Liver (tissue), 9 donors: Measurements from ENCODE around the gene SNRNP70. TPM values are rescaled to one million over a fixed set of nuclear protein-coding genes. Genes with fewer than 3 reads are reported as not detected.

Experiments
- DNase-seq: peaks from one replicate; pipeline ENCODE4 v3.0.0-alpha.2; 2017; ENCODE audit warnings: low spot score
- H3K27ac ChIP-seq, 2 donors: one replicate each; pipeline ENCODE4 v1.7.0; 2013; ENCODE audit warnings: inconsistent platforms in 2 of 2, low read length in 2 of 2, control low read depth in 1 of 2, low read depth in 1 of 2, mild to moderate bottlenecking in 1 of 2
- H3K27me3 ChIP-seq, 4 donors: one replicate each; pipeline versions ENCODE4 v1.6.1 to v1.7.0; 2013; ENCODE audit warnings: low read length in 3 of 4, inconsistent platforms in 1 of 4, mild to moderate bottlenecking in 1 of 4, moderate library complexity in 1 of 4; ENCODE audit not compliant: control insufficient read depth in 4 of 4, insufficient read depth in 4 of 4
- H3K36me3 ChIP-seq, 4 donors: one replicate each; pipeline versions ENCODE4 v1.6.1 to v1.7.0; 2013; ENCODE audit warnings: low read length in 3 of 4, mild to moderate bottlenecking in 3 of 4, low read depth in 1 of 4, moderate library complexity in 1 of 4; ENCODE audit not compliant: control insufficient read depth in 4 of 4, insufficient read depth in 3 of 4
- H3K4me1 ChIP-seq, 4 donors: one replicate each; pipeline versions ENCODE4 v1.6.1 to v1.7.0; 2013; ENCODE audit warnings: low read length in 3 of 4, mild to moderate bottlenecking in 3 of 4, moderate library complexity in 1 of 4; ENCODE audit not compliant: control insufficient read depth in 4 of 4, insufficient read depth in 4 of 4
- H3K4me3 ChIP-seq, 3 donors: one replicate each; pipeline versions ENCODE4 v1.6.1 to v1.7.0; 2013; ENCODE audit warnings: low read length in 3 of 3, control low read depth in 1 of 3, low read depth in 1 of 3, mild to moderate bottlenecking in 1 of 3
- H3K9ac ChIP-seq, 2 donors: one replicate each; pipeline ENCODE4 v1.7.0; 2013; ENCODE audit warnings: low read length in 2 of 2, mild to moderate bottlenecking in 2 of 2, moderate library complexity in 2 of 2, control low read depth in 1 of 2, low read depth in 1 of 2
- H3K9me3 ChIP-seq, 4 donors: one replicate each; pipeline versions ENCODE4 v1.6.1 to v1.7.0; 2013; ENCODE audit warnings: low read length in 3 of 4; ENCODE audit not compliant: control insufficient read depth in 4 of 4
- EGR1 ChIP-seq, 2 donors: IDR thresholded peaks; 2 replicates each; pipeline ENCODE4 v1.6.1; 2016 to 2018; ENCODE audit warnings: antibody characterized with exemption in 2 of 2, low read depth in 2 of 2
- FOXA1 ChIP-seq: IDR thresholded peaks from 2 replicates; pipeline ENCODE4 v1.6.1; 2016; ENCODE audit warnings: antibody characterized with exemption
- FOXA2 ChIP-seq: IDR thresholded peaks from 2 replicates; pipeline ENCODE4 v1.6.1; 2016; ENCODE audit warnings: antibody characterized with exemption
- GABPA ChIP-seq, 2 donors: IDR thresholded peaks in 1 of 2; conservative IDR thresholded peaks in 1 of 2; 2 replicates each; pipeline ENCODE4 v1.6.1; 2016; ENCODE audit warnings: antibody characterized with exemption in 2 of 2, mild to moderate bottlenecking in 1 of 2, moderate library complexity in 1 of 2
- HNF4A ChIP-seq, 2 donors: conservative IDR thresholded peaks; 2 replicates each; pipeline ENCODE4 v1.6.1; 2016; ENCODE audit warnings: antibody characterized with exemption in 2 of 2, mild to moderate bottlenecking in 2 of 2
- HNF4G ChIP-seq: IDR thresholded peaks from 2 replicates; pipeline ENCODE4 v1.6.1; 2016; ENCODE audit warnings: antibody characterized with exemption
- JUND ChIP-seq, 2 donors: IDR thresholded peaks; 2 replicates each; pipeline ENCODE4 v1.6.1; 2016; ENCODE audit warnings: antibody characterized with exemption in 2 of 2
- NR2F2 ChIP-seq: IDR thresholded peaks from 2 replicates; pipeline ENCODE4 v1.6.1; 2016; ENCODE audit warnings: antibody characterized with exemption
- RAD21 ChIP-seq, 2 donors: IDR thresholded peaks; 2 replicates each; pipeline ENCODE4 v1.6.1; 2016; ENCODE audit warnings: antibody characterized with exemption in 2 of 2, mild to moderate bottlenecking in 2 of 2
- RXRA ChIP-seq, 2 donors: IDR thresholded peaks; 2 replicates each; pipeline ENCODE4 v1.6.1; 2017 to 2018; ENCODE audit warnings: antibody characterized with exemption in 2 of 2, mild to moderate bottlenecking in 1 of 2
- SP1 ChIP-seq: IDR thresholded peaks from 2 replicates; pipeline ENCODE4 v1.6.1; 2018; ENCODE audit warnings: antibody characterized with exemption, mild to moderate bottlenecking
- TAF1 ChIP-seq: conservative IDR thresholded peaks from 2 replicates; pipeline ENCODE4 v1.6.1; 2016; ENCODE audit warnings: antibody characterized with exemption, mild to moderate bottlenecking
- YY1 ChIP-seq: IDR thresholded peaks from 2 replicates; pipeline ENCODE4 v1.6.1; 2016; ENCODE audit warnings: antibody characterized with exemption, mild to moderate bottlenecking
- WGBS: extraction: QIAGEN DNeasy Blood & Tissue Kit; methylation state at CpG from one replicate; pipeline ENCODE4 v1.1.7; 2013; 5-methylcytosine and 5-hydroxymethylcytosine counted together
- polyA plus RNA-seq, 2 donors: library from polyadenylated mRNA; stranded (reverse) in 1 of 2; unstranded in 1 of 2; fragments of 200-250 nt in 1 of 2; fragments of >200 nt in 1 of 2; fragmentation: Nextera tagmentation in 1 of 2; extraction: Ambion mirVana in 1 of 2; gene quantifications; one replicate each; pipeline versions ENCODE4 v1.2.1 to v1.2.3, GENCODE V29; 2013 to 2015
- total RNA-seq, 2 donors: library from RNA; depleted of rRNA; stranded (reverse); fragments of >200 nt; gene quantifications; one replicate each; pipeline ENCODE4 v1.2.3, GENCODE V29; 2014
- TF ChIP-seq, protein P1 (sequence below): IDR thresholded peaks from 2 replicates; pipeline ENCODE4 v1.6.1; 2016; ENCODE audit warnings: antibody characterized with exemption
- TF ChIP-seq, protein P2 (sequence below): fragments of 150-350 bp; IDR thresholded peaks from 2 replicates; pipeline ENCODE4 v1.5.1; 2017; ENCODE audit warnings: improper control_type of control experiment, low read depth, low read length; ENCODE audit not compliant: missing input control
- TF ChIP-seq, protein P3 (sequence below): IDR thresholded peaks from 2 replicates; pipeline ENCODE4 v1.6.1; 2016; ENCODE audit warnings: antibody characterized with exemption
- TF ChIP-seq, protein P4 (sequence below): IDR thresholded peaks from 2 replicates; pipeline ENCODE4 v1.6.1; 2016; ENCODE audit warnings: antibody characterized with exemption, mild to moderate bottlenecking
- TF ChIP-seq, protein P5 (sequence below): IDR thresholded peaks from 2 replicates; pipeline ENCODE4 v1.6.1; 2016; ENCODE audit warnings: antibody characterized with exemption
- donor health status: healthy.
- donor health status: healthy.
- donor health status: healthy.
- donor health status: healthy.
- donor health status: healthy.

SNRNP70 gene
- total and polyA plus RNA-seq, 4 donors, result 34.2 to 166 (median 94.8) TPM

DNA sequence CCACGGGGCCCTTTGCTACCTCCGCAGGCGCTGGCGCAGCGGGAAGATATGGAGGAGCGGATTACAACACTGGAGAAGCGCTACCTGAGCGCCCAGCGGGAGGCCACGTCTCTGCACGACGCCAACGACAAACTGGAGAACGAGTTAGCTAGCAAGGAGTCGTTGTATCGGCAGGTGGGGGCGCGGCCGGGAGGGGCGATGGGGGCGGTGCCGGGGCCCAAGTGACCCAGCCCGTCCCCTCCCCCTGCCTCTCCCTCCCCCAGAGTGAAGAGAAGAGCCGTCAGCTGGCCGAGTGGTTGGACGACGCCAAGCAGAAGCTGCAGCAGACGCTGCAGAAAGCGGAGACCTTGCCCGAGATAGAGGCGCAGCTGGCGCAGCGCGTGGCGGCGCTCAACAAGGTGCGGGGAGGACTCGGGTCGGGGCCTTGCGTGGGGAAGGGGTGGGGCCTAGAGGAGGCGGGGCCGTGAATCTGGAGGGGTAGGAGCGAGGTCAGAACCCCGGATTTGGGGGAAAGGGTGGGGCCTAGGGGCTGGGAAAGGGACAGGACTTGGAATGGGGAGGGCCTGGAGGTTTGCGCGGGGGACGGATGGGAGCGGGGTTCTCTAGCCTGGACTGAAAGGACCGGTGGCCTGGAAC lies 47.8 kb downstream of the SNRNP70 start:
- TF ChIP-seq, protein P1, sequence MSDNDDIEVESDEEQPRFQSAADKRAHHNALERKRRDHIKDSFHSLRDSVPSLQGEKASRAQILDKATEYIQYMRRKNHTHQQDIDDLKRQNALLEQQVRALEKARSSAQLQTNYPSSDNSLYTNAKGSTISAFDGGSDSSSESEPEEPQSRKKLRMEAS, result no peak
- TF ChIP-seq NR2F2, result no peak
- TF ChIP-seq HNF4A (conservative IDR thresholded peaks at IDR 0.05), result no peak
- no peak for TF ChIP-seq SP1
- TF ChIP-seq, protein P2, sequence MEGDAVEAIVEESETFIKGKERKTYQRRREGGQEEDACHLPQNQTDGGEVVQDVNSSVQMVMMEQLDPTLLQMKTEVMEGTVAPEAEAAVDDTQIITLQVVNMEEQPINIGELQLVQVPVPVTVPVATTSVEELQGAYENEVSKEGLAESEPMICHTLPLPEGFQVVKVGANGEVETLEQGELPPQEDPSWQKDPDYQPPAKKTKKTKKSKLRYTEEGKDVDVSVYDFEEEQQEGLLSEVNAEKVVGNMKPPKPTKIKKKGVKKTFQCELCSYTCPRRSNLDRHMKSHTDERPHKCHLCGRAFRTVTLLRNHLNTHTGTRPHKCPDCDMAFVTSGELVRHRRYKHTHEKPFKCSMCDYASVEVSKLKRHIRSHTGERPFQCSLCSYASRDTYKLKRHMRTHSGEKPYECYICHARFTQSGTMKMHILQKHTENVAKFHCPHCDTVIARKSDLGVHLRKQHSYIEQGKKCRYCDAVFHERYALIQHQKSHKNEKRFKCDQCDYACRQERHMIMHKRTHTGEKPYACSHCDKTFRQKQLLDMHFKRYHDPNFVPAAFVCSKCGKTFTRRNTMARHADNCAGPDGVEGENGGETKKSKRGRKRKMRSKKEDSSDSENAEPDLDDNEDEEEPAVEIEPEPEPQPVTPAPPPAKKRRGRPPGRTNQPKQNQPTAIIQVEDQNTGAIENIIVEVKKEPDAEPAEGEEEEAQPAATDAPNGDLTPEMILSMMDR, result no peak
- TF ChIP-seq RXRA (IDR thresholded peaks at IDR 0.05), result no peak
- TF ChIP-seq YY1, result no peak
- TF ChIP-seq, protein P3, sequence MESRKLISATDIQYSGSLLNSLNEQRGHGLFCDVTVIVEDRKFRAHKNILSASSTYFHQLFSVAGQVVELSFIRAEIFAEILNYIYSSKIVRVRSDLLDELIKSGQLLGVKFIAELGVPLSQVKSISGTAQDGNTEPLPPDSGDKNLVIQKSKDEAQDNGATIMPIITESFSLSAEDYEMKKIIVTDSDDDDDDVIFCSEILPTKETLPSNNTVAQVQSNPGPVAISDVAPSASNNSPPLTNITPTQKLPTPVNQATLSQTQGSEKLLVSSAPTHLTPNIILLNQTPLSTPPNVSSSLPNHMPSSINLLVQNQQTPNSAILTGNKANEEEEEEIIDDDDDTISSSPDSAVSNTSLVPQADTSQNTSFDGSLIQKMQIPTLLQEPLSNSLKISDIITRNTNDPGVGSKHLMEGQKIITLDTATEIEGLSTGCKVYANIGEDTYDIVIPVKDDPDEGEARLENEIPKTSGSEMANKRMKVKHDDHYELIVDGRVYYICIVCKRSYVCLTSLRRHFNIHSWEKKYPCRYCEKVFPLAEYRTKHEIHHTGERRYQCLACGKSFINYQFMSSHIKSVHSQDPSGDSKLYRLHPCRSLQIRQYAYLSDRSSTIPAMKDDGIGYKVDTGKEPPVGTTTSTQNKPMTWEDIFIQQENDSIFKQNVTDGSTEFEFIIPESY, result no peak
- no peak for TF ChIP-seq FOXA1
- TF ChIP-seq GABPA (IDR thresholded peaks at IDR 0.05 in 1 of 2, conservative IDR thresholded peaks at IDR 0.05 in 1 of 2), result no peak
- TF ChIP-seq RAD21 (IDR thresholded peaks at IDR 0.05), result no peak
- no peak for TF ChIP-seq JUND (IDR thresholded peaks at IDR 0.05)
- TF ChIP-seq, protein P4, sequence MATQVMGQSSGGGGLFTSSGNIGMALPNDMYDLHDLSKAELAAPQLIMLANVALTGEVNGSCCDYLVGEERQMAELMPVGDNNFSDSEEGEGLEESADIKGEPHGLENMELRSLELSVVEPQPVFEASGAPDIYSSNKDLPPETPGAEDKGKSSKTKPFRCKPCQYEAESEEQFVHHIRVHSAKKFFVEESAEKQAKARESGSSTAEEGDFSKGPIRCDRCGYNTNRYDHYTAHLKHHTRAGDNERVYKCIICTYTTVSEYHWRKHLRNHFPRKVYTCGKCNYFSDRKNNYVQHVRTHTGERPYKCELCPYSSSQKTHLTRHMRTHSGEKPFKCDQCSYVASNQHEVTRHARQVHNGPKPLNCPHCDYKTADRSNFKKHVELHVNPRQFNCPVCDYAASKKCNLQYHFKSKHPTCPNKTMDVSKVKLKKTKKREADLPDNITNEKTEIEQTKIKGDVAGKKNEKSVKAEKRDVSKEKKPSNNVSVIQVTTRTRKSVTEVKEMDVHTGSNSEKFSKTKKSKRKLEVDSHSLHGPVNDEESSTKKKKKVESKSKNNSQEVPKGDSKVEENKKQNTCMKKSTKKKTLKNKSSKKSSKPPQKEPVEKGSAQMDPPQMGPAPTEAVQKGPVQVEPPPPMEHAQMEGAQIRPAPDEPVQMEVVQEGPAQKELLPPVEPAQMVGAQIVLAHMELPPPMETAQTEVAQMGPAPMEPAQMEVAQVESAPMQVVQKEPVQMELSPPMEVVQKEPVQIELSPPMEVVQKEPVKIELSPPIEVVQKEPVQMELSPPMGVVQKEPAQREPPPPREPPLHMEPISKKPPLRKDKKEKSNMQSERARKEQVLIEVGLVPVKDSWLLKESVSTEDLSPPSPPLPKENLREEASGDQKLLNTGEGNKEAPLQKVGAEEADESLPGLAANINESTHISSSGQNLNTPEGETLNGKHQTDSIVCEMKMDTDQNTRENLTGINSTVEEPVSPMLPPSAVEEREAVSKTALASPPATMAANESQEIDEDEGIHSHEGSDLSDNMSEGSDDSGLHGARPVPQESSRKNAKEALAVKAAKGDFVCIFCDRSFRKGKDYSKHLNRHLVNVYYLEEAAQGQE, result no peak
- TF ChIP-seq TAF1, result no peak
- TF ChIP-seq HNF4G, result no peak
- no peak for TF ChIP-seq EGR1 (IDR thresholded peaks at IDR 0.05; ENCODE audit: low read depth in 2 of 2)
- no peak for TF ChIP-seq FOXA2
- TF ChIP-seq, protein P5, sequence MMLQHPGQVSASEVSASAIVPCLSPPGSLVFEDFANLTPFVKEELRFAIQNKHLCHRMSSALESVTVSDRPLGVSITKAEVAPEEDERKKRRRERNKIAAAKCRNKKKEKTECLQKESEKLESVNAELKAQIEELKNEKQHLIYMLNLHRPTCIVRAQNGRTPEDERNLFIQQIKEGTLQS, result no peak
- no peaks in the 10 kb centered on the region for H3K36me3 ChIP-seq
- no peak overlapping the region for H3K27ac ChIP-seq
- H3K4me3 ChIP-seq, result peak overlapping the region in 1 of 3 donors; percentile 19
- H3K9ac ChIP-seq, result no peak overlapping the region
- H3K4me1 ChIP-seq, result peaks cover 0 to 11% (median 7%) of the 10 kb centered on the region in 4 donors
- WGBS, result 21% methylated on average over 49 of the region's 49 CpGs
- peaks cover 0 to 8% (median 0%) of the 10 kb centered on the region in 4 donors for H3K27me3 ChIP-seq
- DNase-seq, result peak; percentile 37
- no peaks in the 10 kb centered on the region for H3K9me3 ChIP-seq
